8988T (cell line): ENCODE measurements around the gene SDHAF3.

Experiments used
- DNase-seq: peaks from one replicate; pipeline ENCODE4 v3.0.0; 2011

Gene SDHAF3

DNA sequence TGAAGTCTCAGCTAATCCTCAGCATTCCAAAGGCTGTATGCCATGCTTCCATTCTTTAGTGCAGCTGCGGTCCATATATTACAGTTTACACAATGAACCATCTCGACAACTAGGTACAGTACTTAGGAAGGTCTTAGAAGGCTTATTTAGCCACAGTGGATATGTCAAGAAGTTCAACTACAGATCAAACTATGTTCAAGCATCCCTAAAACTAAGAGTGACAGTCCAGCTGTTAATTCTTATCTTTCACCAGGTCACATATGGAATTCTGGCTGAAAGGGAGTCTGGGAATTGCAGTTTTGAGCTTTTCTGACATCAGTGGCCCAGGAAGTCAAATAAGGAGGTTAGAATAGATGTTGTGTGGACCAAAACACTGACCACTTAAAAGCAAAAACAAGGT, 106.8 kb downstream of the SDHAF3 start:
- no peak for DNase-seq

GRCh38 chr7:97226541-97226940, 109.0 kb downstream of the SDHAF3 start:
- DNase-seq, result no peak
